PC-9 (cell line): ENCODE measurements around the gene IBA57. TPM values are rescaled to one million over a fixed set of nuclear protein-coding genes. Genes with fewer than 3 reads are reported as not detected.

ENCODE experiments used
- BruUV-seq: library from RNA; stranded (reverse); fragments of 400-500 nt; replicated peaks from 2 replicates; lab custom pipeline; 2021; lab: Mats Ljungman, UMichigan
- CTCF ChIA-PET: fragments of 300-600 bp; sonication (Branson Sonifier 250); formaldehyde crosslinking; loops from one replicate; lab custom pipeline; 2022; ENCODE audit warnings: antibody characterized with exemption; lab: Charles Lee
- POLR2A ChIA-PET: fragments of 300-600 bp; sonication (Branson Sonifier 250); formaldehyde crosslinking; loops from one replicate; lab custom pipeline; 2022; ENCODE audit warnings: antibody characterized with exemption; ENCODE audit not compliant: unreplicated experiment; lab: Charles Lee
- DNase-seq, 2 experiments: peaks; one replicate each; pipeline versions ENCODE4 v3.0.0 to v3.0.0-alpha.2; 2015 to 2022; ENCODE audit warnings: mixed read lengths in 1 of 2
- H2AFZ ChIP-seq: fragments of 200-600 bp; sonication (generic); 2 replicates; pipeline ENCODE4 v1.8.1; 2017; ENCODE audit warnings: antibody characterized with exemption
- H3F3A ChIP-seq: fragments of 200-600 bp; sonication (generic); 2 replicates; pipeline ENCODE4 v1.8.1; 2017; ENCODE audit warnings: antibody characterized with exemption, mild to moderate bottlenecking, low read depth; ENCODE audit not compliant: insufficient read depth
- H3K27ac ChIP-seq: fragments of 200-600 bp; sonication (generic); 2 replicates; pipeline ENCODE4 v1.6.1; 2016; ENCODE audit warnings: mixed run types
- H3K27me3 ChIP-seq: fragments of 200-600 bp; sonication (generic); 2 replicates; pipeline ENCODE4 v1.6.1; 2016; ENCODE audit warnings: low read depth, mixed run types; ENCODE audit not compliant: insufficient read depth
- H3K36me3 ChIP-seq: fragments of 200-600 bp; sonication (generic); 2 replicates; pipeline ENCODE4 v1.6.1; 2016; ENCODE audit warnings: low read depth, mixed run types
- H3K4me1 ChIP-seq: fragments of 200-600 bp; sonication (generic); replicated peaks from 2 replicates; pipeline ENCODE4 v1.6.1; 2016; ENCODE audit warnings: mixed run types; ENCODE audit not compliant: insufficient read depth
- H3K4me2 ChIP-seq: fragments of 200-600 bp; sonication (generic); 2 replicates; pipeline ENCODE4 v1.6.1; 2017; ENCODE audit warnings: mixed run types
- H3K4me3 ChIP-seq: fragments of 200-600 bp; sonication (generic); 2 replicates; pipeline ENCODE4 v1.6.1; 2016; ENCODE audit warnings: mixed run types
- H3K79me2 ChIP-seq: fragments of 200-600 bp; sonication (generic); 2 replicates; pipeline ENCODE4 v1.6.1; 2017; ENCODE audit warnings: low read depth, mixed run types
- H3K9me2 ChIP-seq: fragments of 200-600 bp; sonication (generic); 2 replicates; pipeline ENCODE4 v1.8.1; 2017; ENCODE audit warnings: mild to moderate bottlenecking; ENCODE audit not compliant: insufficient read depth
- H3K9me3 ChIP-seq: fragments of 200-600 bp; sonication (generic); 2 replicates; pipeline ENCODE4 v1.8.1; 2016; ENCODE audit warnings: low read depth; ENCODE audit not compliant: insufficient read depth
- H4K20me1 ChIP-seq: fragments of 200-600 bp; sonication (generic); 2 replicates; pipeline ENCODE4 v1.8.1; 2017; ENCODE audit not compliant: insufficient read depth
- CTCF ChIP-seq: fragments of 200-600 bp; sonication (generic); conservative IDR thresholded peaks from 2 replicates; pipeline ENCODE4 v1.6.1; 2017; ENCODE audit warnings: mixed run types, antibody characterized with exemption, mild to moderate bottlenecking, moderate library complexity
- EZH2 ChIP-seq: fragments of 200-600 bp; sonication (generic); IDR thresholded peaks from 2 replicates; pipeline ENCODE4 v1.8.0; 2017; ENCODE audit warnings: antibody characterized with exemption, low read depth
- intact Hi-C: fragments of 100-400 bp; cut with micrococcal nuclease; formaldehyde crosslinking; loops from one replicate; pipeline ENCODE4 v1.10.0; 2022; ENCODE audit not compliant: unreplicated experiment
- total RNA-seq: library from RNA; stranded (reverse); gene quantifications from 2 replicates; pipeline ENCODE4 v1.2.3, GENCODE V29; 2021

The IBA57 gene
- total RNA-seq, 1 experiment from 2014 or later = 7.8 TPM

GRCh38 chr1:228212966-228213844 is 47.6 kb downstream of the IBA57 start:
- TSS peak; percentile 35 for BruUV-seq

GRCh38 chr1:228213917-228214808 is 48.6 kb downstream of the IBA57 start:
- no peaks in the 10 kb centered on the region for H4K20me1 ChIP-seq
- ChIA-PET POLR2A (interaction anchor here (0.6 kb wide), 1 partner anchor 66 kb away, joined by 9 read pairs; no protein-coding TSS in a partner anchor), CTCF (interaction anchor here (0.5 to 0.8 kb wide), 3 partner anchors 49 to 179 kb away, joined by 3 to 10 read pairs (median 3); partner anchors contain the start of gene IBA57)
- DNase-seq = no peak
- no peaks in the 10 kb centered on the region for H3K9me2 ChIP-seq
- intact Hi-C loops = loop anchor here (1.0 to 5.0 kb wide), 5 partner anchors 48 to 303 kb away; no protein-coding TSS in a partner anchor
- H3F3A ChIP-seq = peaks cover 10% of the 10 kb centered on the region
- H3K4me1 ChIP-seq = peaks cover 9% of the 10 kb centered on the region
- no peaks in the 10 kb centered on the region for H3K36me3 ChIP-seq
- H3K4me3 ChIP-seq = no peak overlapping the region
- H3K4me2 ChIP-seq = 0 out of 2 replicates have a peak overlapping the region, but pooled peaks have one; percentile 19
- H3K27ac ChIP-seq = no peak overlapping the region
- H3K27me3 ChIP-seq = no peaks in the 10 kb centered on the region
- TF ChIP-seq CTCF (no peak), EZH2 (no peak)
- H3K79me2 ChIP-seq = no peaks in the 10 kb centered on the region
- H3K9me3 ChIP-seq = no peaks in the 10 kb centered on the region
- BruUV-seq = no TSS peak
- no peak overlapping the region for H2AFZ ChIP-seq

More at GRCh38 chr1:228212966-228213844, 47.6 kb downstream of the IBA57 start:
- Histone ChIP-seq H3K9me3 (no peaks in the 10 kb centered on the region), H3K4me1 (peaks cover 9% of the 10 kb centered on the region), H3K27ac (no peak overlapping the region), H4K20me1 (no peaks in the 10 kb centered on the region), H3K4me3 (peak overlapping the region; percentile 62), H3K4me2 (peak overlapping the region; percentile 75), H2AFZ (peak overlapping the region; percentile 79), H3K79me2 (no peaks in the 10 kb centered on the region), H3F3A (peaks cover 10% of the 10 kb centered on the region), H3K9me2 (no peaks in the 10 kb centered on the region), H3K27me3 (no peaks in the 10 kb centered on the region), H3K36me3 (no peaks in the 10 kb centered on the region)
- intact Hi-C loops = loop anchor here (1.0 to 5.0 kb wide), 5 partner anchors 47 to 304 kb away; no protein-coding TSS in a partner anchor
- peak; percentile 71 to 88 for DNase-seq
- CTCF ChIA-PET = interaction anchor here (0.6 kb wide), 2 partner anchors 83 to 517 kb away, joined by 3 to 5 read pairs; no protein-coding TSS in a partner anchor
- TF ChIP-seq CTCF (peak; percentile 60), EZH2 (no peak)
- POLR2A ChIA-PET = interaction anchor here (0.5 to 0.6 kb wide), 3 partner anchors 48 to 82 kb away, joined by 3 to 9 read pairs (median 3); no protein-coding TSS in a partner anchor
